B cell (primary cell): ENCODE data around the gene C22orf31. TPM values are rescaled to one million over a fixed set of nuclear protein-coding genes. Genes with fewer than 3 reads are reported as not detected.

Experiments
- ATAC-seq: fragments of 200-7000 bp; cut with Tn5 transposase; one replicate; pipeline ENCODE4 v1.10.0; 2021; ENCODE audit warnings: low read depth, mild to moderate bottlenecking, moderate number of reproducible peaks, moderate library complexity
- CTCF ChIA-PET: fragments of 350-600 bp; sonication (Branson Sonifier 250); formaldehyde crosslinking; loops from one replicate; lab custom pipeline; 2021; ENCODE audit warnings: antibody characterized with exemption, inconsistent platforms; lab: Charles Lee
- POLR2A ChIA-PET: fragments of 350-600 bp; sonication (Branson Sonifier 250); formaldehyde crosslinking; loops from one replicate; lab custom pipeline; 2021; ENCODE audit warnings: antibody characterized with exemption; lab: Charles Lee
- DNase-seq: peaks from one replicate; pipeline ENCODE4 v3.0.0; 2013
- H2AFZ ChIP-seq: 2 replicates; pipeline ENCODE4 v1.6.1; 2012; ENCODE audit warnings: mild to moderate bottlenecking, low read depth, low read length; ENCODE audit not compliant: insufficient read depth, poor library complexity, severe bottlenecking
- H3K27ac ChIP-seq, 2 donors: 1 replicate in 1 of 2; 2 replicates in 1 of 2; pipeline ENCODE4 v1.5.1; 2012 to 2013; ENCODE audit warnings: low read length in 2 of 2, mild to moderate bottlenecking in 2 of 2, moderate library complexity in 1 of 2
- H3K27me3 ChIP-seq, 4 experiments: fragments of 200-600 bp in 1 of 4; sonication (generic) in 1 of 4; replicated peaks in 1 of 4; 1 replicate in 2 of 4; 2 replicates in 2 of 4; pipeline versions ENCODE4 v1.6.1 to v1.7.0; 2013 to 2016; ENCODE audit warnings: low read length in 3 of 4, mild to moderate bottlenecking in 2 of 4, mixed read lengths in 1 of 4, moderate library complexity in 1 of 4; ENCODE audit not compliant: insufficient read depth in 4 of 4, control insufficient read depth in 3 of 4; ENCODE audit errors: control extremely low read depth in 1 of 4
- H3K36me3 ChIP-seq, 2 experiments: replicated peaks in 1 of 2; 1 replicate in 1 of 2; 2 replicates in 1 of 2; pipeline versions ENCODE4 v1.6.1 to v1.7.1; 2013; ENCODE audit warnings: low read length in 1 of 2; ENCODE audit not compliant: insufficient read depth in 2 of 2, control insufficient read depth in 1 of 2; ENCODE audit errors: control extremely low read depth in 1 of 2, extremely low read depth in 1 of 2
- H3K4me1 ChIP-seq, 2 donors: fragments of 200-600 bp in 1 of 2; sonication (generic) in 1 of 2; 1 replicate in 1 of 2; 2 replicates in 1 of 2; pipeline versions ENCODE4 v1.5.1 to v1.6.1; 2013 to 2017; ENCODE audit warnings: low read length in 2 of 2; ENCODE audit not compliant: control insufficient read depth in 2 of 2, insufficient read depth in 2 of 2
- H3K4me2 ChIP-seq: replicated peaks from 2 replicates; pipeline ENCODE3; 2012; ENCODE audit warnings: mild to moderate bottlenecking, low read depth, low read length; ENCODE audit not compliant: poor library complexity, severe bottlenecking
- H3K4me3 ChIP-seq, 5 experiments: fragments of 200-600 bp in 1 of 5; sonication (generic) in 1 of 5; 1 replicate in 3 of 5; 2 replicates in 2 of 5; pipeline versions ENCODE4 v1.5.1 to v1.7.0; 2011 to 2016; ENCODE audit warnings: low read length in 4 of 5, mild to moderate bottlenecking in 4 of 5, low read depth in 2 of 5, control low read depth in 1 of 5, moderate library complexity in 1 of 5; ENCODE audit not compliant: insufficient read depth in 1 of 5; ENCODE audit errors: control extremely low read depth in 1 of 5, extremely low read depth in 1 of 5
- H3K79me2 ChIP-seq: fragments of 200-600 bp; sonication (generic); one replicate; pipeline ENCODE4 v1.6.0; 2016; ENCODE audit warnings: low read length; ENCODE audit not compliant: control insufficient read depth, insufficient read depth
- H3K9ac ChIP-seq: fragments of 200-600 bp; sonication (generic); 2 replicates; pipeline ENCODE4 v1.6.1; 2017; ENCODE audit warnings: mild to moderate bottlenecking, low read length, moderate library complexity
- H3K9me3 ChIP-seq, 3 donors: one replicate each; pipeline versions ENCODE4 v1.6.1 to v1.7.1; 2013; ENCODE audit warnings: low read length in 2 of 3; ENCODE audit not compliant: control insufficient read depth in 2 of 3, insufficient read depth in 1 of 3; ENCODE audit errors: control extremely low read depth in 1 of 3
- H4K20me1 ChIP-seq: 2 replicates; pipeline ENCODE4 v1.6.0; 2012; ENCODE audit warnings: mild to moderate bottlenecking, low read length; ENCODE audit not compliant: insufficient read depth, control insufficient read depth, poor library complexity, severe bottlenecking
- H3K27ac Mint-ChIP-seq: one replicate; pipeline ENCODE4 v1.8.0; 2021; ENCODE audit warnings: mixed read lengths
- H3K27me3 Mint-ChIP-seq: one replicate; pipeline ENCODE4 v1.8.0; 2021; ENCODE audit warnings: mixed read lengths
- H3K4me1 Mint-ChIP-seq: one replicate; pipeline ENCODE4 v1.8.0; 2021; ENCODE audit warnings: mixed read lengths
- H3K4me3 Mint-ChIP-seq: one replicate; pipeline ENCODE4 v1.8.0; 2021; ENCODE audit warnings: mixed read lengths
- H3K9me3 Mint-ChIP-seq: one replicate; pipeline ENCODE4 v1.8.0; 2022; ENCODE audit warnings: mixed read lengths; ENCODE audit not compliant: insufficient read depth
- EZH2 ChIP-seq: IDR thresholded peaks from 2 replicates; pipeline ENCODE4 v1.6.1; 2012; ENCODE audit warnings: borderline replicate concordance, low read depth, mild to moderate bottlenecking, moderate library complexity, low read length; ENCODE audit not compliant: insufficient read depth, poor library complexity, severe bottlenecking
- WGBS: methylation state at CpG from one replicate; pipeline ENCODE4 v1.1.5; 2013; ENCODE audit warnings: missing lambda C conversion rate; ENCODE audit not compliant: insufficient coverage; 5-methylcytosine and 5-hydroxymethylcytosine counted together
- intact Hi-C: fragments of 100-400 bp; cut with micrococcal nuclease; formaldehyde crosslinking; loops from one replicate; pipeline ENCODE4 v1.10.0; 2022
- polyA plus RNA-seq: library from polyadenylated mRNA; depleted of rRNA; stranded (reverse); fragments of >200 nt; gene quantifications from 2 replicates; pipeline ENCODE4 v1.2.3, GENCODE V29; 2012
- total RNA-seq, 2 donors: library from RNA; stranded (reverse); fragments of 120-200 nt in 1 of 2; gene quantifications; 1 replicate in 1 of 2; 2 replicates in 1 of 2; pipeline versions ENCODE4 v1.2.3 to v1.2.4, GENCODE V29; 2013 to 2022
- TF ChIP-seq, protein P1 (sequence below): fragments of 200-600 bp; IDR thresholded peaks from one replicate; pipeline ENCODE4 v1.8.0; 2022; ENCODE audit warnings: antibody characterized with exemption, mild to moderate bottlenecking

C22orf31 gene
- total and polyA plus RNA-seq, 2 donors (not counting 1 experiment from before 2014, with no cell fraction given), result not detected

DNA sequence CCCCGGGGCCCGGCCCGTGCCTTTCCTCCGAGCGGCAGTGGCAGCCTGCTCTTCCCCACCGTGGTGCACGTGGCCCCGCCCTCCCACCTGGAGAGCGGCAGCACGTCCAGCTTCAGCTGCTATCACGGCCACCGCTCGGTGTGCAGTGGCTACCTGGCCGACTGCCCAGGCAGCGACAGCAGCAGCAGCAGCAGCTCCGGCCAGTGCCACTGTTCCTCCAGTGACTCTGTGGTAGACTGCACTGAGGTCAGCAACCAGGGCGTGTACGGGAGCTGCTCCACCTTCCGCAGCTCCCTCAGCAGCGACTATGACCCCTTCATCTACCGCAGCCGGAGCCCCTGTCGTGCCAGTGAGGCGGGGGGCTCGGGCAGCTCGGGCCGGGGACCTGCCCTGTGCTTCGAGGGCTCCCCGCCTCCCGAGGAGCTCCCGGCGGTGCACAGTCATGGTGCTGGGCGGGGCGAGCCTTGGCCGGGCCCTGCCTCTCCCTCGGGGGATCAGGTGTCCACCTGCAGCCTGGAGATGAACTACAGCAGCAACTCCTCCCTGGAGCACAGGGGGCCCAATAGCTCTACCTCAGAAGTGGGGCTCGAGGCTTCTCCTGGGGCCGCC, 11.9 kb downstream of the C22orf31 start:
- no peak for DNase-seq
- WGBS, result 96% methylated on average over 38 of the region's 38 CpGs
- no peak overlapping the region for H3K9ac ChIP-seq
- H3K79me2 ChIP-seq, result no peaks in the 10 kb centered on the region
- Mint-ChIP-seq H3K4me1 (no peaks in the 10 kb centered on the region), H3K27ac (no peak overlapping the region), H3K9me3 (no peaks in the 10 kb centered on the region), H3K27me3 (no peaks in the 10 kb centered on the region), H3K4me3 (no peak overlapping the region)
- no peaks in the 10 kb centered on the region for H3K9me3 ChIP-seq
- no peaks in the 10 kb centered on the region for H3K27me3 ChIP-seq
- no peaks in the 10 kb centered on the region for H4K20me1 ChIP-seq
- CTCF ChIA-PET, result interaction anchor here (1.4 kb wide), 1 partner anchor 9 kb away, joined by 7 read pairs; no protein-coding TSS in a partner anchor
- no peaks in the 10 kb centered on the region for H3K36me3 ChIP-seq
- no peak for ATAC-seq
- no peaks in the 10 kb centered on the region for H3K4me1 ChIP-seq
- H3K4me2 ChIP-seq, result no peak overlapping the region
- TF ChIP-seq, protein P1, sequence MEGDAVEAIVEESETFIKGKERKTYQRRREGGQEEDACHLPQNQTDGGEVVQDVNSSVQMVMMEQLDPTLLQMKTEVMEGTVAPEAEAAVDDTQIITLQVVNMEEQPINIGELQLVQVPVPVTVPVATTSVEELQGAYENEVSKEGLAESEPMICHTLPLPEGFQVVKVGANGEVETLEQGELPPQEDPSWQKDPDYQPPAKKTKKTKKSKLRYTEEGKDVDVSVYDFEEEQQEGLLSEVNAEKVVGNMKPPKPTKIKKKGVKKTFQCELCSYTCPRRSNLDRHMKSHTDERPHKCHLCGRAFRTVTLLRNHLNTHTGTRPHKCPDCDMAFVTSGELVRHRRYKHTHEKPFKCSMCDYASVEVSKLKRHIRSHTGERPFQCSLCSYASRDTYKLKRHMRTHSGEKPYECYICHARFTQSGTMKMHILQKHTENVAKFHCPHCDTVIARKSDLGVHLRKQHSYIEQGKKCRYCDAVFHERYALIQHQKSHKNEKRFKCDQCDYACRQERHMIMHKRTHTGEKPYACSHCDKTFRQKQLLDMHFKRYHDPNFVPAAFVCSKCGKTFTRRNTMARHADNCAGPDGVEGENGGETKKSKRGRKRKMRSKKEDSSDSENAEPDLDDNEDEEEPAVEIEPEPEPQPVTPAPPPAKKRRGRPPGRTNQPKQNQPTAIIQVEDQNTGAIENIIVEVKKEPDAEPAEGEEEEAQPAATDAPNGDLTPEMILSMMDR, result no peak
- no peak for TF ChIP-seq EZH2
- intact Hi-C loops, result no loop called here
- H3K27ac ChIP-seq, result no peak overlapping the region
- H2AFZ ChIP-seq, result no peak overlapping the region
- POLR2A ChIA-PET, result no interaction called here
- H3K4me3 ChIP-seq, result no peak overlapping the region

DNA sequence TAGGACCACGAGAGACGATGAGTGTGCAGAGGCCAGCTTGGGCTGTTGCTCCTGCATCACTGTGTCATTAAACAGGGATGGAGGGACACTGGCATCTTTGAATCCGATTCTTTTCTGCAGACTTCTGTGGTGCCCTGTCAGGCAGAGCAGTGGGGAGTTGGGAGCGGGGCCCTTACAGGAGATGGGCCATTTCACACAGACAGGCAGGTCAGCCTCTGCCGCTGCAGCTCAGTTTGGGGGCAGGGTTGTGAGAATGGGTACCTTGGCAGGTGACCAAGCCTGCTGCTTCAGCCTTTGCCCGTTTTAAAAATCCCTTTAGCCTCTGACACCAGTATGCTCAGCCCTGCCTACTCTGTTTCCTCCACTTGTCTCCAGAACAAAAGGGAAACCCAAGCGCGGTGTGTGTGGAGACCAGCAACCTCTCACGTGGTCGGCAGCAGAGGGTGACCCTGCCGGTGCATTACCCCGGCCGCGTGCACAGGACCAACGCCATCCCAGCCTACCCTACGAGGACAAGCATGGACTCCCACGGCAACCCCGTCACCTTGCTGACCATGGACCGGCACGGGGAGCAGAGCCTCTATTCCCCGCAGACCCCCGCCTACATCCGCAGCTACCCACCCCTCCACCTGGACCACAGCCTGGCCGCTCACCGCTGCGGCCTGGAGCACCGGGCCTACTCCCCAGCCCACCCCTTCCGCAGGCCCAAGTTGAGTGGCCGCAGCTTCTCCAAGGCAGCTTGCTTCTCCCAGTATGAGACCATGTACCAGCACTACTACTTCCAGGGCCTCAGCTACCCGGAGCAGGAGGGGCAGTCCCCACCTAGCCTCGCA, 12.6 kb downstream of the C22orf31 start:
- Mint-ChIP-seq H3K27ac (no peak overlapping the region), H3K9me3 (no peaks in the 10 kb centered on the region), H3K4me3 (no peak overlapping the region), H3K27me3 (no peaks in the 10 kb centered on the region), H3K4me1 (no peaks in the 10 kb centered on the region)
- Histone ChIP-seq H3K4me2 (no peak overlapping the region), H3K4me1 (no peaks in the 10 kb centered on the region), H3K9me3 (no peaks in the 10 kb centered on the region), H3K9ac (no peak overlapping the region), H3K4me3 (no peak overlapping the region), H3K27ac (no peak overlapping the region), H3K79me2 (no peaks in the 10 kb centered on the region), H3K27me3 (no peaks in the 10 kb centered on the region), H4K20me1 (no peaks in the 10 kb centered on the region), H2AFZ (no peak overlapping the region), H3K36me3 (no peaks in the 10 kb centered on the region)
- DNase-seq (no peak), ATAC-seq (no peak)
- TF ChIP-seq, protein P1, result no peak
- 97% methylated on average over 29 of the region's 31 CpGs for WGBS
- intact Hi-C loops, result no loop called here
- POLR2A ChIA-PET, result no interaction called here
- CTCF ChIA-PET, result interaction anchor here (1.4 kb wide), 1 partner anchor 8 kb away, joined by 7 read pairs; no protein-coding TSS in a partner anchor
